Measurements from ENCODE around the gene CD99L2.

DNA sequence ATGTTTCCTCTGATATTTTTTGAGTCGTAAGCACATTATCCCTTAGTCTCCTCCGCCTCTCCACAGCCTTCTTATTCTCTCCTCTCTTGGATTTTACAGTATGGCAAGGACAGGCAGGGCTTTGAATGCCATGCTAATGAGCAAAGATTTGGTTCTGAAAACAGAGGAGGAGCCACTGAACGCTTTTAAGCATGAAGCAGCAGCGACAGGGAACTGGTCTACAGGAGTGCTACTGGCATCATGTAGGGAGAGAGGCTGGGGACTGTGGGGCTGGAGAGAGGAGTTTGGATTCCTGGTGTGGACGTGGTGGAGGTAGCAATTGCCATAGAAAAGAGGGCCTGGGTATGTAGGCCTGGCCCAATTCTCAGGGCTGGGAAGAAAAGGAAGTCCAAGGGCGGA, 4.6 kb upstream of the CD99L2 start:
- no peak for TF ChIP-seq POLR2A (IDR thresholded peaks at IDR 0.05)
- TF ChIP-seq, protein P1, sequence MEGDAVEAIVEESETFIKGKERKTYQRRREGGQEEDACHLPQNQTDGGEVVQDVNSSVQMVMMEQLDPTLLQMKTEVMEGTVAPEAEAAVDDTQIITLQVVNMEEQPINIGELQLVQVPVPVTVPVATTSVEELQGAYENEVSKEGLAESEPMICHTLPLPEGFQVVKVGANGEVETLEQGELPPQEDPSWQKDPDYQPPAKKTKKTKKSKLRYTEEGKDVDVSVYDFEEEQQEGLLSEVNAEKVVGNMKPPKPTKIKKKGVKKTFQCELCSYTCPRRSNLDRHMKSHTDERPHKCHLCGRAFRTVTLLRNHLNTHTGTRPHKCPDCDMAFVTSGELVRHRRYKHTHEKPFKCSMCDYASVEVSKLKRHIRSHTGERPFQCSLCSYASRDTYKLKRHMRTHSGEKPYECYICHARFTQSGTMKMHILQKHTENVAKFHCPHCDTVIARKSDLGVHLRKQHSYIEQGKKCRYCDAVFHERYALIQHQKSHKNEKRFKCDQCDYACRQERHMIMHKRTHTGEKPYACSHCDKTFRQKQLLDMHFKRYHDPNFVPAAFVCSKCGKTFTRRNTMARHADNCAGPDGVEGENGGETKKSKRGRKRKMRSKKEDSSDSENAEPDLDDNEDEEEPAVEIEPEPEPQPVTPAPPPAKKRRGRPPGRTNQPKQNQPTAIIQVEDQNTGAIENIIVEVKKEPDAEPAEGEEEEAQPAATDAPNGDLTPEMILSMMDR (IDR thresholded peaks at IDR 0.05) = no peak
